B cell (primary cell): Measurements from ENCODE around the gene MT1A. TPM values are rescaled to one million over a fixed set of nuclear protein-coding genes. Genes with fewer than 3 reads are reported as not detected.
A peak's percentile ranks its signal among the peaks of the same experiment; 100 is the strongest.

ENCODE experiments used
- ATAC-seq: fragments of 200-7000 bp; cut with Tn5 transposase; one replicate; pipeline ENCODE4 v1.10.0; 2021; ENCODE audit warnings: low read depth, mild to moderate bottlenecking, moderate number of reproducible peaks, moderate library complexity
- CTCF ChIA-PET: fragments of 350-600 bp; sonication (Branson Sonifier 250); formaldehyde crosslinking; loops from one replicate; lab custom pipeline; 2021; ENCODE audit warnings: antibody characterized with exemption, inconsistent platforms; lab: Charles Lee
- POLR2A ChIA-PET: fragments of 350-600 bp; sonication (Branson Sonifier 250); formaldehyde crosslinking; loops from one replicate; lab custom pipeline; 2021; ENCODE audit warnings: antibody characterized with exemption; lab: Charles Lee
- DNase-seq: peaks from one replicate; pipeline ENCODE4 v3.0.0; 2013
- H2AFZ ChIP-seq: 2 replicates; pipeline ENCODE4 v1.6.1; 2012; ENCODE audit warnings: mild to moderate bottlenecking, low read depth, low read length; ENCODE audit not compliant: insufficient read depth, poor library complexity, severe bottlenecking
- H3K27ac ChIP-seq, 2 donors: 1 replicate in 1 of 2; 2 replicates in 1 of 2; pipeline ENCODE4 v1.5.1; 2012 to 2013; ENCODE audit warnings: low read length in 2 of 2, mild to moderate bottlenecking in 2 of 2, moderate library complexity in 1 of 2
- H3K27me3 ChIP-seq, 4 experiments: fragments of 200-600 bp in 1 of 4; sonication (generic) in 1 of 4; replicated peaks in 1 of 4; 1 replicate in 2 of 4; 2 replicates in 2 of 4; pipeline versions ENCODE4 v1.6.1 to v1.7.0; 2013 to 2016; ENCODE audit warnings: low read length in 3 of 4, mild to moderate bottlenecking in 2 of 4, mixed read lengths in 1 of 4, moderate library complexity in 1 of 4; ENCODE audit not compliant: insufficient read depth in 4 of 4, control insufficient read depth in 3 of 4; ENCODE audit errors: control extremely low read depth in 1 of 4
- H3K36me3 ChIP-seq, 2 experiments: replicated peaks in 1 of 2; 1 replicate in 1 of 2; 2 replicates in 1 of 2; pipeline versions ENCODE4 v1.6.1 to v1.7.1; 2013; ENCODE audit warnings: low read length in 1 of 2; ENCODE audit not compliant: insufficient read depth in 2 of 2, control insufficient read depth in 1 of 2; ENCODE audit errors: control extremely low read depth in 1 of 2, extremely low read depth in 1 of 2
- H3K4me1 ChIP-seq, 2 donors: fragments of 200-600 bp in 1 of 2; sonication (generic) in 1 of 2; 1 replicate in 1 of 2; 2 replicates in 1 of 2; pipeline versions ENCODE4 v1.5.1 to v1.6.1; 2013 to 2017; ENCODE audit warnings: low read length in 2 of 2; ENCODE audit not compliant: control insufficient read depth in 2 of 2, insufficient read depth in 2 of 2
- H3K4me2 ChIP-seq: replicated peaks from 2 replicates; pipeline ENCODE3; 2012; ENCODE audit warnings: mild to moderate bottlenecking, low read depth, low read length; ENCODE audit not compliant: poor library complexity, severe bottlenecking
- H3K4me3 ChIP-seq, 5 experiments: fragments of 200-600 bp in 1 of 5; sonication (generic) in 1 of 5; 1 replicate in 3 of 5; 2 replicates in 2 of 5; pipeline versions ENCODE4 v1.5.1 to v1.7.0; 2011 to 2016; ENCODE audit warnings: low read length in 4 of 5, mild to moderate bottlenecking in 4 of 5, low read depth in 2 of 5, control low read depth in 1 of 5, moderate library complexity in 1 of 5; ENCODE audit not compliant: insufficient read depth in 1 of 5; ENCODE audit errors: control extremely low read depth in 1 of 5, extremely low read depth in 1 of 5
- H3K79me2 ChIP-seq: fragments of 200-600 bp; sonication (generic); one replicate; pipeline ENCODE4 v1.6.0; 2016; ENCODE audit warnings: low read length; ENCODE audit not compliant: control insufficient read depth, insufficient read depth
- H3K9ac ChIP-seq: fragments of 200-600 bp; sonication (generic); 2 replicates; pipeline ENCODE4 v1.6.1; 2017; ENCODE audit warnings: mild to moderate bottlenecking, low read length, moderate library complexity
- H3K9me3 ChIP-seq, 3 donors: one replicate each; pipeline versions ENCODE4 v1.6.1 to v1.7.1; 2013; ENCODE audit warnings: low read length in 2 of 3; ENCODE audit not compliant: control insufficient read depth in 2 of 3, insufficient read depth in 1 of 3; ENCODE audit errors: control extremely low read depth in 1 of 3
- H4K20me1 ChIP-seq: 2 replicates; pipeline ENCODE4 v1.6.0; 2012; ENCODE audit warnings: mild to moderate bottlenecking, low read length; ENCODE audit not compliant: insufficient read depth, control insufficient read depth, poor library complexity, severe bottlenecking
- H3K27ac Mint-ChIP-seq: one replicate; pipeline ENCODE4 v1.8.0; 2021; ENCODE audit warnings: mixed read lengths
- H3K27me3 Mint-ChIP-seq: one replicate; pipeline ENCODE4 v1.8.0; 2021; ENCODE audit warnings: mixed read lengths
- H3K4me1 Mint-ChIP-seq: one replicate; pipeline ENCODE4 v1.8.0; 2021; ENCODE audit warnings: mixed read lengths
- H3K4me3 Mint-ChIP-seq: one replicate; pipeline ENCODE4 v1.8.0; 2021; ENCODE audit warnings: mixed read lengths
- H3K9me3 Mint-ChIP-seq: one replicate; pipeline ENCODE4 v1.8.0; 2022; ENCODE audit warnings: mixed read lengths; ENCODE audit not compliant: insufficient read depth
- EZH2 ChIP-seq: IDR thresholded peaks from 2 replicates; pipeline ENCODE4 v1.6.1; 2012; ENCODE audit warnings: borderline replicate concordance, low read depth, mild to moderate bottlenecking, moderate library complexity, low read length; ENCODE audit not compliant: insufficient read depth, poor library complexity, severe bottlenecking
- WGBS: methylation state at CpG from one replicate; pipeline ENCODE4 v1.1.5; 2013; ENCODE audit warnings: missing lambda C conversion rate; ENCODE audit not compliant: insufficient coverage; 5-methylcytosine and 5-hydroxymethylcytosine counted together
- intact Hi-C: fragments of 100-400 bp; cut with micrococcal nuclease; formaldehyde crosslinking; loops from one replicate; pipeline ENCODE4 v1.10.0; 2022
- polyA plus RNA-seq: library from polyadenylated mRNA; depleted of rRNA; stranded (reverse); fragments of >200 nt; gene quantifications from 2 replicates; pipeline ENCODE4 v1.2.3, GENCODE V29; 2012
- total RNA-seq, 2 donors: library from RNA; stranded (reverse); fragments of 120-200 nt in 1 of 2; gene quantifications; 1 replicate in 1 of 2; 2 replicates in 1 of 2; pipeline versions ENCODE4 v1.2.3 to v1.2.4, GENCODE V29; 2013 to 2022
- TF ChIP-seq, protein P1 (sequence below): fragments of 200-600 bp; IDR thresholded peaks from one replicate; pipeline ENCODE4 v1.8.0; 2022; ENCODE audit warnings: antibody characterized with exemption, mild to moderate bottlenecking

Gene MT1A
- total and polyA plus RNA-seq, 2 donors (not counting 1 experiment from before 2014, with no cell fraction given), result not detected

DNA sequence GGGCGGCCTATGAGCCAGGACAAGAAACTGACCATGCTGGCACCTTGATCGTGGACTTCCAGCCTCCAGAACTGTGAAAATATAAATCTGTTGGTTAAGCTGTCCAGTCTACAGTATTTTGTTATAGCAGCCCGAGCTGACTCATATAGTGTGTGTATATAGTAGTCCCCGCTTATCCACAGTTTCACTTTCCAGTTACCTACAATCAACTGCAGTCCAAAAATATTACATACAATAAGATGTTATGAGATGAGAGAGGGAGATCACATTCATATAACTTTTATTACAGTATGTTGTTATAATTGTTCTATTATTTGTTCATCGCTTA, 44.2 kb upstream of the MT1A start:
- ATAC-seq, result no peak
- intact Hi-C loops, result no loop called here
- peaks cover 0 to 11% (median 1%) of the 10 kb centered on the region in 3 donors for H3K9me3 ChIP-seq
- WGBS, result 80% methylated on average over 1 of the region's 5 CpGs
- H3K4me3 Mint-ChIP-seq, result no peak overlapping the region
- H4K20me1 ChIP-seq, result no peaks in the 10 kb centered on the region
- H3K9ac ChIP-seq, result no peak overlapping the region
- H3K79me2 ChIP-seq, result no peaks in the 10 kb centered on the region
- CTCF ChIA-PET, result no interaction called here
- H3K4me2 ChIP-seq, result no peak overlapping the region
- POLR2A ChIA-PET, result no interaction called here
- TF ChIP-seq, protein P1, sequence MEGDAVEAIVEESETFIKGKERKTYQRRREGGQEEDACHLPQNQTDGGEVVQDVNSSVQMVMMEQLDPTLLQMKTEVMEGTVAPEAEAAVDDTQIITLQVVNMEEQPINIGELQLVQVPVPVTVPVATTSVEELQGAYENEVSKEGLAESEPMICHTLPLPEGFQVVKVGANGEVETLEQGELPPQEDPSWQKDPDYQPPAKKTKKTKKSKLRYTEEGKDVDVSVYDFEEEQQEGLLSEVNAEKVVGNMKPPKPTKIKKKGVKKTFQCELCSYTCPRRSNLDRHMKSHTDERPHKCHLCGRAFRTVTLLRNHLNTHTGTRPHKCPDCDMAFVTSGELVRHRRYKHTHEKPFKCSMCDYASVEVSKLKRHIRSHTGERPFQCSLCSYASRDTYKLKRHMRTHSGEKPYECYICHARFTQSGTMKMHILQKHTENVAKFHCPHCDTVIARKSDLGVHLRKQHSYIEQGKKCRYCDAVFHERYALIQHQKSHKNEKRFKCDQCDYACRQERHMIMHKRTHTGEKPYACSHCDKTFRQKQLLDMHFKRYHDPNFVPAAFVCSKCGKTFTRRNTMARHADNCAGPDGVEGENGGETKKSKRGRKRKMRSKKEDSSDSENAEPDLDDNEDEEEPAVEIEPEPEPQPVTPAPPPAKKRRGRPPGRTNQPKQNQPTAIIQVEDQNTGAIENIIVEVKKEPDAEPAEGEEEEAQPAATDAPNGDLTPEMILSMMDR, result no peak
- no peak for TF ChIP-seq EZH2
- H3K4me3 ChIP-seq, result no peak overlapping the region
- H3K36me3 ChIP-seq, result no peaks in the 10 kb centered on the region
- H3K4me1 Mint-ChIP-seq, result peaks cover 4% of the 10 kb centered on the region
- no peak overlapping the region for H3K27ac ChIP-seq
- no peaks in the 10 kb centered on the region for H3K9me3 Mint-ChIP-seq
- no peak overlapping the region for H2AFZ ChIP-seq
- H3K27me3 ChIP-seq, result peaks cover 0 to 22% (median 9%) of the 10 kb centered on the region in 4 experiments
- H3K27me3 Mint-ChIP-seq, result peaks cover 31% of the 10 kb centered on the region
- no peak for DNase-seq
- H3K27ac Mint-ChIP-seq, result no peak overlapping the region
- H3K4me1 ChIP-seq, result peaks cover 6% of the 10 kb centered on the region in 2 donors

DNA sequence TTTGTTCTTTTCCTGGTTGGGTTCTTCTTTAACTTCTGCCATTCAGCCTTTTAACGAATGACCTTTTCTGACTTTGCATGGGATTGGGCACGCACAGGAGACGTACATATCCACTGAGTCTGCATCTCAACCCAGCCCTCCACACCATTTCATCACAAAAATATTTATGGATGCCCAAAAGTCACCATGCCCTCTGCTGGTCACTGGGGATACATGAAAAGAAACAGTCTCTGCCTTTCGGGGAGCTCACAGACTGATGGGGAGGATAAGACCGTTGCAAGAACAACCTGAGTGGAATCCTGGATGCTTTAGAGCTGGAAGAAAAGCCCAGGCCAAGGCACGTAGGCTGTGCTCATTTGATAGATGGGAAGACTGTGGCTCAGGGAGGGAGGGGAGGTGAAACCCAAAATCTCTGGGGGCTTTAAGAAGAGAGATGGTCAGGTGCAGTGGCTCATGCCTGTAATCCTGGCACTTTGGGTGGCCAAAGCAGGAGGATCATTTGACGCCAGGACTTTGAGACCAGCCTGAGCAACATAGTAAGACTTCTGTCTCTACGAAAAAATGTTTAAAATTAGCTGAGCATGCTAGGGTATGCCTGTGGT, 38.0 kb upstream of the MT1A start:
- no peaks in the 10 kb centered on the region for H3K36me3 ChIP-seq
- TF ChIP-seq, protein P1, result peak; percentile 62
- TF ChIP-seq EZH2, result no peak
- H3K9me3 ChIP-seq, result no peaks in the 10 kb centered on the region
- CTCF ChIA-PET, result interaction anchor here (0.6 to 2.3 kb wide), 16 partner anchors 8 to 181 kb away, joined by 3 to 15 read pairs (median 5); no protein-coding TSS in a partner anchor
- H3K4me1 ChIP-seq, result no peaks in the 10 kb centered on the region
- H3K27ac ChIP-seq, result no peak overlapping the region
- DNase-seq (peak; percentile 57), ATAC-seq (peak; percentile 61)
- Mint-ChIP-seq H3K27me3 (peaks cover 26% of the 10 kb centered on the region), H3K27ac (no peak overlapping the region), H3K4me3 (no peak overlapping the region), H3K4me1 (peaks cover 2% of the 10 kb centered on the region), H3K9me3 (no peaks in the 10 kb centered on the region)
- no peak overlapping the region for H2AFZ ChIP-seq
- WGBS, result 26% methylated on average over 8 of the region's 8 CpGs
- H3K4me3 ChIP-seq, result no peak overlapping the region
- H3K27me3 ChIP-seq, result peaks cover 0 to 11% (median 3%) of the 10 kb centered on the region in 4 experiments
- no peaks in the 10 kb centered on the region for H3K79me2 ChIP-seq
- no peak overlapping the region for H3K9ac ChIP-seq
- POLR2A ChIA-PET, result interaction anchor here (0.7 kb wide), 2 partner anchors 24 to 101 kb away, joined by 3 to 4 read pairs; no protein-coding TSS in a partner anchor
- intact Hi-C loops, result loop anchor here (1.0 to 10.0 kb wide), 2 partner anchors 86 to 314 kb away; no protein-coding TSS in a partner anchor
- no peaks in the 10 kb centered on the region for H4K20me1 ChIP-seq
- no peak overlapping the region for H3K4me2 ChIP-seq
